DND-41 (cell line): Measurements from ENCODE around the gene SLC39A11.

Experiments used
- CTCF ChIP-seq: IDR thresholded peaks from 2 replicates; pipeline ENCODE4 v1.5.1; 2012; ENCODE audit warnings: borderline replicate concordance, low read length, moderate library complexity, mild to moderate bottlenecking; ENCODE audit not compliant: poor library complexity, severe bottlenecking; ENCODE audit errors: extremely low read depth
- EZH2 ChIP-seq: IDR thresholded peaks from 3 replicates; pipeline ENCODE4 v1.6.1; 2012; ENCODE audit warnings: borderline replicate concordance, low read depth, mild to moderate bottlenecking, moderate library complexity, low read length, inconsistent platforms; ENCODE audit not compliant: severe bottlenecking

- no peak for TF ChIP-seq CTCF
- no peak for TF ChIP-seq EZH2
Observed at GRCh38 chr17:72974605-72975232, 117.8 kb downstream of the SLC39A11 start.
